ENCODE measurements around the gene RAMACL. TPM values are rescaled to one million over a fixed set of nuclear protein-coding genes. Genes with fewer than 3 reads are reported as not detected.

The RAMACL gene
- total and polyA plus RNA-seq, 2 donors (not counting 1 experiment from before 2014, with no cell fraction given), result 2.7 TPM; not detected in 1

DNA sequence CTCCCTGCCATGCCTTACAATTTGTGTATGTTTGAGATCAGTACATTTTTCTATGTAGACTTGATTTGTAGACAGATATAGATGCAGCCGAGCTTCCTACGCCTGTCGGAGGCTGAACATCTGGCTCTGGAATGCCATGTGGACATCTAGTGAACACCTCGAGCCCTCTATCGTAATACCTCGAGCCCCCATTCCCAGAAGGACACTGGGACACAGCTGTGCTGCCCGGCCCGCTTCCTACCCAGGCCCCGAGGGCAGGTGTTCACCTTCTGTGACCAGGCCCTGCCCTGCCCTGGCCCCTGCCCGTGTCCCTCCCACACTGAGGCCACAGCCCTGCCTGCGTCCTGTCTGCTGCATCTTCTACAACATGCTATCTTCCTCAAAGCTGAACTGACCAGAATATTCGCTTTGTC is 27.7 kb upstream of the RAMACL start:
- Histone ChIP-seq H3K9ac (ENCODE audit: low read length) (no peak overlapping the region), H3K27me3 (replicated peaks in 1 of 4; ENCODE audit: control extremely low read depth in 1 of 4, control insufficient read depth in 3 of 4, insufficient read depth in 4 of 4, low read length in 3 of 4) (no peaks in the 10 kb centered on the region), H3K4me2 (replicated peaks; ENCODE audit: low read depth, low read length, poor library complexity, severe bottlenecking) (no peak overlapping the region), H3K9me3 (ENCODE audit: control extremely low read depth in 1 of 3, control insufficient read depth in 2 of 3, insufficient read depth in 1 of 3, low read length in 2 of 3) (no peaks in the 10 kb centered on the region), H2AFZ (ENCODE audit: insufficient read depth, low read depth, low read length, poor library complexity, severe bottlenecking) (no peak overlapping the region), H3K79me2 (ENCODE audit: control insufficient read depth, insufficient read depth, low read length) (peaks cover 16% of the 10 kb centered on the region), H3K27ac (ENCODE audit: low read length in 2 of 2) (no peak overlapping the region), H3K36me3 (replicated peaks in 1 of 2; ENCODE audit: control extremely low read depth in 1 of 2, control insufficient read depth in 1 of 2, extremely low read depth in 1 of 2, insufficient read depth in 2 of 2, low read length in 1 of 2) (no peaks in the 10 kb centered on the region), H3K4me3 (ENCODE audit: control extremely low read depth in 1 of 5, extremely low read depth in 1 of 5, insufficient read depth in 1 of 5, low read depth in 2 of 5, low read length in 4 of 5) (no peak overlapping the region), H4K20me1 (ENCODE audit: control insufficient read depth, insufficient read depth, low read length, poor library complexity, severe bottlenecking) (no peaks in the 10 kb centered on the region), H3K4me1 (ENCODE audit: control insufficient read depth in 2 of 2, insufficient read depth in 2 of 2, low read length in 2 of 2) (no peaks in the 10 kb centered on the region)
- no peak overlapping the region for H3K4me3 Mint-ChIP-seq
- intact Hi-C loops (cut with micrococcal nuclease), result no loop called here
- no peak for DNase-seq
- ATAC-seq (ENCODE audit: low read depth), result no peak
- no peaks in the 10 kb centered on the region for H3K27me3 Mint-ChIP-seq
- ChIA-PET CTCF (interaction anchor here (0.7 to 1.4 kb wide), 3 partner anchors 21 to 369 kb away, joined by 3 to 5 read pairs (median 3); no protein-coding TSS in a partner anchor), POLR2A (no interaction called here)
- H3K9me3 Mint-ChIP-seq (ENCODE audit: insufficient read depth), result no peaks in the 10 kb centered on the region
- no peak overlapping the region for H3K27ac Mint-ChIP-seq
- H3K4me1 Mint-ChIP-seq, result no peaks in the 10 kb centered on the region
- WGBS (ENCODE audit: insufficient coverage), result 91% methylated on average over 12 of the region's 12 CpGs
- TF ChIP-seq, protein P1, sequence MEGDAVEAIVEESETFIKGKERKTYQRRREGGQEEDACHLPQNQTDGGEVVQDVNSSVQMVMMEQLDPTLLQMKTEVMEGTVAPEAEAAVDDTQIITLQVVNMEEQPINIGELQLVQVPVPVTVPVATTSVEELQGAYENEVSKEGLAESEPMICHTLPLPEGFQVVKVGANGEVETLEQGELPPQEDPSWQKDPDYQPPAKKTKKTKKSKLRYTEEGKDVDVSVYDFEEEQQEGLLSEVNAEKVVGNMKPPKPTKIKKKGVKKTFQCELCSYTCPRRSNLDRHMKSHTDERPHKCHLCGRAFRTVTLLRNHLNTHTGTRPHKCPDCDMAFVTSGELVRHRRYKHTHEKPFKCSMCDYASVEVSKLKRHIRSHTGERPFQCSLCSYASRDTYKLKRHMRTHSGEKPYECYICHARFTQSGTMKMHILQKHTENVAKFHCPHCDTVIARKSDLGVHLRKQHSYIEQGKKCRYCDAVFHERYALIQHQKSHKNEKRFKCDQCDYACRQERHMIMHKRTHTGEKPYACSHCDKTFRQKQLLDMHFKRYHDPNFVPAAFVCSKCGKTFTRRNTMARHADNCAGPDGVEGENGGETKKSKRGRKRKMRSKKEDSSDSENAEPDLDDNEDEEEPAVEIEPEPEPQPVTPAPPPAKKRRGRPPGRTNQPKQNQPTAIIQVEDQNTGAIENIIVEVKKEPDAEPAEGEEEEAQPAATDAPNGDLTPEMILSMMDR (IDR thresholded peaks at IDR 0.05), result no peak
- TF ChIP-seq EZH2 (IDR thresholded peaks at IDR 0.05; ENCODE audit: borderline replicate concordance, insufficient read depth, low read depth, low read length, poor library complexity, severe bottlenecking), result no peak

DNA sequence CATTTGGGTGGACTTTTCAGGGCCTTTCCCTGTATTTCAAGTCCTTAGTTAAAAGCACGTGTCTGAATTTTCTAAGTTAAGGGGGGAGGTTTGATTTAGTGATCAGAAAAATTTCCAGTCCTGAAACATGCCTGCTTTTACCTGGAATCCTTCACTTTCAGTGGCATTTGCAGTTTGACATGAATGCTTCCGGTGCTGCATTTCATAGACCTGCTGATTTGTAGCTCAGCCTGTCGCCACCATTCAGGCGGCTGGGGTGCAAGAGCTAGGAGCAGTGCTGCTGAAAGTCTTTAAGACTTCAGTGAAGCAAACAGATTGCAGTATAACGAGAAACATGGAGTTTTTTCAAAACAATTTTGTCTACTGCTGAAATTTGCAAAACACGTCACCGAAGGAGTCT is 26.5 kb upstream of the RAMACL start:
- DNase-seq (no peak), ATAC-seq (ENCODE audit: low read depth) (no peak)
- no peak overlapping the region for H3K27ac Mint-ChIP-seq
- no peaks in the 10 kb centered on the region for H3K9me3 Mint-ChIP-seq (ENCODE audit: insufficient read depth)
- no peaks in the 10 kb centered on the region for H3K27me3 Mint-ChIP-seq
- H4K20me1 ChIP-seq (ENCODE audit: control insufficient read depth, insufficient read depth, low read length, poor library complexity, severe bottlenecking), result no peaks in the 10 kb centered on the region
- H3K4me2 ChIP-seq (replicated peaks; ENCODE audit: low read depth, low read length, poor library complexity, severe bottlenecking), result no peak overlapping the region
- no peaks in the 10 kb centered on the region for H3K36me3 ChIP-seq (replicated peaks in 1 of 2; ENCODE audit: control extremely low read depth in 1 of 2, control insufficient read depth in 1 of 2, extremely low read depth in 1 of 2, insufficient read depth in 2 of 2, low read length in 1 of 2)
- H3K4me3 Mint-ChIP-seq, result no peak overlapping the region
- peaks cover 16% of the 10 kb centered on the region for H3K79me2 ChIP-seq (ENCODE audit: control insufficient read depth, insufficient read depth, low read length)
- H3K4me1 Mint-ChIP-seq, result no peaks in the 10 kb centered on the region
- H3K9ac ChIP-seq (ENCODE audit: low read length), result no peak overlapping the region
- 96% methylated on average over 7 of the region's 7 CpGs for WGBS (ENCODE audit: insufficient coverage)
- H3K4me3 ChIP-seq (ENCODE audit: control extremely low read depth in 1 of 5, extremely low read depth in 1 of 5, insufficient read depth in 1 of 5, low read depth in 2 of 5, low read length in 4 of 5), result no peak overlapping the region
- intact Hi-C loops (cut with micrococcal nuclease), result no loop called here
- no peaks in the 10 kb centered on the region for H3K4me1 ChIP-seq (ENCODE audit: control insufficient read depth in 2 of 2, insufficient read depth in 2 of 2, low read length in 2 of 2)
- no peak for TF ChIP-seq EZH2 (IDR thresholded peaks at IDR 0.05; ENCODE audit: borderline replicate concordance, insufficient read depth, low read depth, low read length, poor library complexity, severe bottlenecking)
- TF ChIP-seq, protein P1 (IDR thresholded peaks at IDR 0.05), result no peak
- no peaks in the 10 kb centered on the region for H3K9me3 ChIP-seq (ENCODE audit: control extremely low read depth in 1 of 3, control insufficient read depth in 2 of 3, insufficient read depth in 1 of 3, low read length in 2 of 3)
- H3K27ac ChIP-seq (ENCODE audit: low read length in 2 of 2), result no peak overlapping the region
- H2AFZ ChIP-seq (ENCODE audit: insufficient read depth, low read depth, low read length, poor library complexity, severe bottlenecking), result no peak overlapping the region
- POLR2A ChIA-PET, result no interaction called here
- no peaks in the 10 kb centered on the region for H3K27me3 ChIP-seq (replicated peaks in 1 of 4; ENCODE audit: control extremely low read depth in 1 of 4, control insufficient read depth in 3 of 4, insufficient read depth in 4 of 4, low read length in 3 of 4)
- CTCF ChIA-PET, result interaction anchor here (1.4 kb wide), 1 partner anchor 156 kb away, joined by 3 read pairs; no protein-coding TSS in a partner anchor
